ENCODE measurements around the gene ANKH.
A peak's percentile ranks its signal among the peaks of the same experiment; 100 is the strongest.
"Not testable (repeated sequence)": the region's sequence is repeated elsewhere in the genome, so short reads cannot be mapped to it uniquely, and the experiment has no call there.

The ANKH gene

GRCh38 chr5:14834584-14835550 lies 36.7 kb downstream of the ANKH start:
- no peak overlapping the region for H3K4me3 ChIP-seq
- H3K27ac ChIP-seq: peak overlapping the region in 1 of 21 experiments; percentile 16

GRCh38 chr5:14834062-14834461 lies 37.5 kb downstream of the ANKH start:
- no peak overlapping the region for H3K27ac ChIP-seq
- no peak overlapping the region for H3K4me3 ChIP-seq

GRCh38 chr5:14831006-14831338 lies 40.6 kb downstream of the ANKH start:
- Histone ChIP-seq H3K4me3 (no peak overlapping the region), H3K27ac (no peak overlapping the region)

GRCh38 chr5:14830210-14831005 lies 41.2 kb downstream of the ANKH start:
- H3K4me3 ChIP-seq: no peak overlapping the region

GRCh38 chr5:14829396-14829795 lies 42.2 kb downstream of the ANKH start:
- Histone ChIP-seq H3K4me3 (no peak overlapping the region), H3K27ac (no peak overlapping the region)

More at GRCh38 chr5:14830210-14831005, 41.2 kb downstream of the ANKH start:
- H3K27ac ChIP-seq: no peak overlapping the region

GRCh38 chr5:14826714-14827113 lies 44.9 kb downstream of the ANKH start:
- no peak overlapping the region for H3K4me3 ChIP-seq
- peak overlapping the region in 2 of 21 experiments; percentile 16 to 25 for H3K27ac ChIP-seq

GRCh38 chr5:14825977-14826376 lies 45.6 kb downstream of the ANKH start:
- Histone ChIP-seq H3K4me3 (no peak overlapping the region), H3K27ac (peak overlapping the region in 1 of 21 experiments; percentile 25)

GRCh38 chr5:14824499-14824898 lies 47.1 kb downstream of the ANKH start:
- Histone ChIP-seq H3K4me3 (no peak overlapping the region), H3K27ac (no peak overlapping the region)

GRCh38 chr5:14821100-14821845 lies 50.3 kb downstream of the ANKH start:
- Histone ChIP-seq H3K4me3 (no peak overlapping the region), H3K27ac (no peak overlapping the region)

- Histone ChIP-seq H3K4me3 (no peak overlapping the region), H3K27ac (peak overlapping the region in 1 of 21 experiments; percentile 3)
These were observed 52.4 kb downstream of the ANKH start for GRCh38 chr5:14818931-14819790.

- not testable (repeated sequence) for H3K4me3 ChIP-seq
- H3K27ac ChIP-seq: peak overlapping the region in 4 of 21 experiments; percentile 16 to 50 (median 26)
These were observed 53.8 kb downstream of the ANKH start for GRCh38 chr5:14817762-14818136.

- Histone ChIP-seq H3K4me3 (no peak overlapping the region), H3K27ac (peak overlapping the region in 11 of 21 experiments; percentile 4 to 65 (median 26))
These were observed 54.4 kb downstream of the ANKH start for GRCh38 chr5:14816999-14817761.

GRCh38 chr5:14816374-14816998 lies 55.1 kb downstream of the ANKH start:
- Histone ChIP-seq H3K4me3 (no peak overlapping the region), H3K27ac (peak overlapping the region in 8 of 21 experiments; percentile 4 to 65 (median 25))

GRCh38 chr5:14813747-14814146 lies 57.8 kb downstream of the ANKH start:
- no peak overlapping the region for H3K4me3 ChIP-seq

GRCh38 chr5:14812166-14812565 lies 59.4 kb downstream of the ANKH start:
- Histone ChIP-seq H3K27ac (no peak overlapping the region), H3K4me3 (no peak overlapping the region)

More at GRCh38 chr5:14813747-14814146, 57.8 kb downstream of the ANKH start:
- no peak overlapping the region for H3K27ac ChIP-seq

- Histone ChIP-seq H3K4me3 (no peak overlapping the region), H3K27ac (peak overlapping the region in 11 of 21 experiments; percentile 19 to 92 (median 75))
These were observed 60.5 kb downstream of the ANKH start for GRCh38 chr5:14810928-14811572.

GRCh38 chr5:14810282-14810681 lies 61.3 kb downstream of the ANKH start:
- Histone ChIP-seq H3K27ac (peak overlapping the region in 19 of 21 experiments; percentile 17 to 92 (median 67)), H3K4me3 (peak overlapping the region in 1 of 7 experiments; percentile 12)

All from skin epidermis (tissue), 12 donors.